Measurements from ENCODE around the gene HSPBP1.
A peak's percentile ranks its signal among the peaks of the same experiment; 100 is the strongest.

GRCh38 chr19:55301459-55302317 lies 21.8 kb upstream of the HSPBP1 start:
- TF ChIP-seq POLR2A (IDR thresholded peaks at IDR 0.05; ENCODE audit: low read depth, low read length) (no peak), CTCF (conservative IDR thresholded peaks at IDR 0.05; ENCODE audit: low read depth, low read length) (peak; percentile 89), MAFK (IDR thresholded peaks at IDR 0.05; ENCODE audit: low read depth, low read length) (no peak), RAD21 (IDR thresholded peaks at IDR 0.05; ENCODE audit: low read length) (peak; percentile 77), CEBPB (IDR thresholded peaks at IDR 0.05; ENCODE audit: low read depth, low read length) (no peak)
